IMR-90 (cell line): ENCODE results near the gene PLEKHA8. TPM values are rescaled to one million over a fixed set of nuclear protein-coding genes. Genes with fewer than 3 reads are reported as not detected.

Experiments
- ATAC-seq: fragments of 200-7000 bp; cut with Tn5 transposase; 2 replicates; pipeline ENCODE4 v1.9.1; 2020; ENCODE audit warnings: low read depth, mild to moderate bottlenecking, moderate library complexity
- BruUV-seq: library from RNA; stranded (reverse); fragments of 400-500 nt; replicated peaks from 2 replicates; lab custom pipeline; 2021; lab: Mats Ljungman, UMichigan
- CTCF ChIA-PET: fragments of 300-600 bp; formaldehyde crosslinking; extraction: SDS; loops from one replicate; lab custom pipeline; 2021; ENCODE audit warnings: antibody characterized with exemption; lab: Yijun Ruan, JAX
- POLR2A ChIA-PET: fragments of 300-600 bp; sonication (Branson Sonifier 250); formaldehyde crosslinking; loops from one replicate; lab custom pipeline; 2022; ENCODE audit warnings: antibody characterized with exemption; ENCODE audit not compliant: unreplicated experiment; lab: Charles Lee
- DNase-seq: peaks from one replicate; pipeline ENCODE4 v3.0.0; 2013
- H2AFZ ChIP-seq: replicated peaks from 2 replicates; pipeline ENCODE3; 2013; ENCODE audit warnings: low read length, mild to moderate bottlenecking; ENCODE audit not compliant: poor library complexity
- H2AK5ac ChIP-seq: 2 replicates; pipeline ENCODE4 v1.6.1; 2013; ENCODE audit warnings: low read depth, low read length, inconsistent platforms
- H2AK9ac ChIP-seq: replicated peaks from 2 replicates; pipeline ENCODE3; 2013; ENCODE audit warnings: mild to moderate bottlenecking, low read depth, low read length, moderate library complexity; ENCODE audit not compliant: poor library complexity
- H2BK120ac ChIP-seq: 2 replicates; pipeline ENCODE4 v1.6.1; 2013; ENCODE audit warnings: low read depth, low read length, inconsistent platforms
- H2BK15ac ChIP-seq: 3 replicates; pipeline ENCODE4 v1.6.1; 2013; ENCODE audit warnings: low read depth, low read length, inconsistent platforms
- H2BK20ac ChIP-seq: 2 replicates; pipeline ENCODE4 v1.6.1; 2013; ENCODE audit warnings: low read depth, mild to moderate bottlenecking, inconsistent platforms, low read length, moderate library complexity
- H2BK5ac ChIP-seq: 2 replicates; pipeline ENCODE4 v1.6.1; 2013; ENCODE audit warnings: mild to moderate bottlenecking, low read depth, low read length, inconsistent platforms; ENCODE audit not compliant: poor library complexity, severe bottlenecking
- H3K14ac ChIP-seq: replicated peaks from 2 replicates; pipeline ENCODE4 v1.6.1; 2013; ENCODE audit warnings: low read depth, low read length, inconsistent platforms
- H3K18ac ChIP-seq: 2 replicates; pipeline ENCODE4 v1.6.1; 2013; ENCODE audit warnings: low read depth, low read length, control low read depth
- H3K23ac ChIP-seq: 2 replicates; pipeline ENCODE4 v1.6.1; 2013; ENCODE audit warnings: low read depth, low read length, inconsistent platforms
- H3K27ac ChIP-seq: 2 replicates; pipeline ENCODE4 v1.5.1; 2013; ENCODE audit warnings: mild to moderate bottlenecking, control low read depth, low read length; ENCODE audit not compliant: insufficient read depth
- H3K27me3 ChIP-seq: 2 replicates; pipeline ENCODE4 v1.6.1; 2013; ENCODE audit warnings: low read length; ENCODE audit not compliant: control insufficient read depth, insufficient read depth
- H3K36me3 ChIP-seq: 2 replicates; pipeline ENCODE4 v1.6.1; 2013; ENCODE audit warnings: low read length, mixed read lengths; ENCODE audit not compliant: control insufficient read depth, insufficient read depth
- H3K4ac ChIP-seq: 2 replicates; pipeline ENCODE4 v1.6.1; 2013; ENCODE audit warnings: low read depth, low read length, inconsistent platforms
- H3K4me1 ChIP-seq: 2 replicates; pipeline ENCODE4 v1.6.1; 2013; ENCODE audit warnings: low read length, mixed read lengths; ENCODE audit not compliant: control insufficient read depth, insufficient read depth
- H3K4me2 ChIP-seq: 2 replicates; pipeline ENCODE4 v1.6.1; 2013; ENCODE audit warnings: low read depth, mild to moderate bottlenecking, control low read depth, low read length, moderate library complexity
- H3K4me3 ChIP-seq: 2 replicates; pipeline ENCODE4 v1.5.1; 2013; ENCODE audit warnings: low read depth, mild to moderate bottlenecking, control low read depth, low read length, moderate library complexity; ENCODE audit not compliant: insufficient read depth
- H3K56ac ChIP-seq: 2 replicates; pipeline ENCODE4 v1.6.1; 2013; ENCODE audit warnings: low read length, inconsistent platforms; ENCODE audit not compliant: insufficient read depth; ENCODE audit errors: extremely low read depth
- H3K79me1 ChIP-seq, 2 experiments: 2 replicates each; pipeline ENCODE4 v1.6.1; 2013; ENCODE audit warnings: low read length in 2 of 2, inconsistent platforms in 1 of 2, low read depth in 1 of 2
- H3K9ac ChIP-seq: 2 replicates; pipeline ENCODE4 v1.6.1; 2013; ENCODE audit warnings: low read depth, low read length, control low read depth
- H3K9me1 ChIP-seq: 2 replicates; pipeline ENCODE4 v1.6.1; 2013; ENCODE audit warnings: low read length, inconsistent platforms; ENCODE audit not compliant: insufficient read depth
- H3K9me3 ChIP-seq: 2 replicates; pipeline ENCODE4 v1.6.1; 2013; ENCODE audit warnings: low read length; ENCODE audit not compliant: control insufficient read depth, insufficient read depth
- H4K20me1 ChIP-seq: 2 replicates; pipeline ENCODE4 v1.6.1; 2013; ENCODE audit warnings: low read length, inconsistent platforms; ENCODE audit not compliant: insufficient read depth
- H4K5ac ChIP-seq: 2 replicates; pipeline ENCODE4 v1.6.1; 2013; ENCODE audit warnings: mild to moderate bottlenecking, low read depth, low read length, control low read depth
- H4K8ac ChIP-seq, 2 experiments: 2 replicates each; pipeline ENCODE4 v1.6.1; 2013; ENCODE audit warnings: low read depth in 2 of 2, low read length in 2 of 2, control low read depth in 1 of 2, inconsistent platforms in 1 of 2
- H4K91ac ChIP-seq: 2 replicates; pipeline ENCODE4 v1.6.1; 2013; ENCODE audit warnings: low read depth, low read length, inconsistent platforms; ENCODE audit not compliant: insufficient read depth
- BHLHE40 ChIP-seq: fragments of 150-350 bp; IDR thresholded peaks from 2 replicates; pipeline ENCODE4 v1.6.1; 2016; ENCODE audit warnings: mild to moderate bottlenecking, low read depth, low read length
- CEBPB ChIP-seq: IDR thresholded peaks from 2 replicates; pipeline ENCODE4 v1.6.1; 2012; ENCODE audit warnings: low read depth, low read length, improper control_type of control experiment
- CTCF ChIP-seq: conservative IDR thresholded peaks from 2 replicates; pipeline ENCODE4 v1.5.1; 2012; ENCODE audit warnings: mild to moderate bottlenecking, low read depth, low read length, improper control_type of control experiment
- ELK1 ChIP-seq: fragments of 150-350 bp; IDR thresholded peaks from 2 replicates; pipeline ENCODE4 v1.6.1; 2016; ENCODE audit warnings: low read depth, mild to moderate bottlenecking, low read length, moderate library complexity, borderline replicate concordance
- FOS ChIP-seq: fragments of 150-350 bp; IDR thresholded peaks from 2 replicates; pipeline ENCODE4 v1.6.1; 2016; ENCODE audit warnings: low read depth, low read length
- MAZ ChIP-seq: IDR thresholded peaks from 2 replicates; pipeline ENCODE4 v1.6.1; 2012; ENCODE audit warnings: low read depth, mild to moderate bottlenecking, low read length, improper control_type of control experiment, moderate library complexity, borderline replicate concordance
- POLR2A ChIP-seq: IDR thresholded peaks from 2 replicates; pipeline ENCODE4 v1.6.1; 2012; ENCODE audit warnings: mild to moderate bottlenecking, low read depth, low read length
- RAD21 ChIP-seq: IDR thresholded peaks from 2 replicates; pipeline ENCODE4 v1.6.1; 2012; ENCODE audit warnings: low read length, improper control_type of control experiment
- RCOR1 ChIP-seq: IDR thresholded peaks from 2 replicates; pipeline ENCODE4 v1.6.1; 2012; ENCODE audit warnings: mild to moderate bottlenecking, low read length, improper control_type of control experiment; ENCODE audit not compliant: insufficient replicate concordance
- RFX5 ChIP-seq: IDR thresholded peaks from 2 replicates; pipeline ENCODE4 v1.8.0; 2012; ENCODE audit warnings: low read depth, mild to moderate bottlenecking, low read length, moderate library complexity
- SMC3 ChIP-seq: fragments of 150-350 bp; IDR thresholded peaks from 2 replicates; pipeline ENCODE4 v1.6.1; 2016; ENCODE audit warnings: low read depth, mild to moderate bottlenecking, antibody characterized with exemption, low read length, moderate library complexity
- USF2 ChIP-seq: fragments of 150-350 bp; IDR thresholded peaks from 2 replicates; pipeline ENCODE4 v1.6.1; 2017; ENCODE audit warnings: mild to moderate bottlenecking, antibody characterized with exemption, low read length, low read depth
- WGBS, 2 experiments: methylation state at CpG; one replicate each; pipeline versions ENCODE4 v1.1.5 to v1.1.7; 2013; ENCODE audit warnings: missing lambda C conversion rate in 2 of 2; ENCODE audit not compliant: insufficient read length in 1 of 2; ENCODE audit errors: extremely low coverage in 2 of 2; 5-methylcytosine and 5-hydroxymethylcytosine counted together
- dilution Hi-C: fragments of 300-500 bp; cut with HindIII; formaldehyde crosslinking; loops from one replicate; pipeline ENCODE4 v1.14.3; 2018; ENCODE audit warnings: low sequenced_read_pairs; ENCODE audit not compliant: unreplicated experiment
- in situ Hi-C: fragments of 300-500 bp; cut with MboI; formaldehyde crosslinking; loops from 3 replicates; pipeline ENCODE4 v1.14.3; 2019; ENCODE audit warnings: low sequenced_read_pairs, inconsistent platforms, mixed read lengths
- intact Hi-C: fragments of 100-400 bp; cut with micrococcal nuclease; formaldehyde crosslinking; loops from 2 replicates; pipeline ENCODE4 v1.10.0; 2022
- polyA plus RNA-seq, 3 experiments: library from polyadenylated mRNA; depleted of rRNA; stranded (reverse); fragments of >200 nt; gene quantifications; 2 replicates each; pipeline ENCODE4 v1.2.3, GENCODE V29; 2012; ENCODE audit warnings: low replicate concordance in 1 of 3
- total RNA-seq: library from RNA; depleted of rRNA; stranded (reverse); fragments of >200 nt; gene quantifications from 2 replicates; pipeline ENCODE4 v1.2.3, GENCODE V29; 2012

Gene PLEKHA8
- total and polyA plus RNA-seq, 2 of the 4 experiments (the other 2 are of a cell fraction): 3.6 to 9.7 TPM

GRCh38 chr7:30163231-30163894, 135.2 kb downstream of the PLEKHA8 start:
- Histone ChIP-seq H3K27me3 (no peaks in the 10 kb centered on the region), H3K18ac (no peak overlapping the region), H3K27ac (no peak overlapping the region), H3K4me1 (peaks cover 2% of the 10 kb centered on the region; the same call in 1 of the 2 replicates), H3K14ac (no peak overlapping the region), H3K4me3 (no peak overlapping the region), H2AK9ac (no peak overlapping the region), H2AK5ac (no peak overlapping the region), H3K9me1 (0 out of 2 replicates have a peak, but pooled peaks cover 3% of the 10 kb centered on the region), H3K4me2 (no peak overlapping the region), H2AFZ (peak overlapping the region; percentile 17), H4K20me1 (no peaks in the 10 kb centered on the region), H2BK15ac (no peak overlapping the region), H2BK120ac (no peak overlapping the region), H3K56ac (no peak overlapping the region), H3K79me1 (no peaks in the 10 kb centered on the region), H3K23ac (no peak overlapping the region), H2BK20ac (no peak overlapping the region), H3K36me3 (no peaks in the 10 kb centered on the region), H4K8ac (0 out of 4 replicates have a peak overlapping the region, but pooled peaks of 1 of the 2 experiments have one; percentile 0), H3K9ac (no peak overlapping the region), H3K9me3 (no peaks in the 10 kb centered on the region), H2BK5ac (no peak overlapping the region), H3K4ac (no peak overlapping the region), H4K91ac (no peak overlapping the region), H4K5ac (no peak overlapping the region)
- POLR2A ChIA-PET: interaction anchor here (0.5 kb wide), 1 partner anchor 290 kb away, joined by 5 read pairs; no protein-coding TSS in a partner anchor
- CTCF ChIA-PET: no interaction called here
- TF ChIP-seq BHLHE40 (no peak), RAD21 (no peak), CEBPB (no peak), CTCF (no peak), RFX5 (no peak), FOS (no peak), ELK1 (no peak), USF2 (no peak), MAZ (no peak), POLR2A (no peak), SMC3 (no peak), RCOR1 (no peak)
- no peak for DNase-seq
- no peak for ATAC-seq
- BruUV-seq: no TSS peak
- dilution Hi-C loops: no loop called here
- 80% methylated on average over 1 of the region's 13 CpGs; no CpG with 5 or more reads in 1 of the 2 experiments for WGBS, 2 experiments
- intact Hi-C loops: loop anchor here (5.0 kb wide), 1 partner anchor 314 kb away; the partner anchor contains the start of gene NOD1
- in situ Hi-C loops: loop anchor here (10.0 kb wide), 2 partner anchors 111 to 401 kb away; no protein-coding TSS in a partner anchor
